IMR-90 (cell line): Measurements from ENCODE around the gene CCDC63. TPM values are rescaled to one million over a fixed set of nuclear protein-coding genes. Genes with fewer than 3 reads are reported as not detected.

Source experiments
- ATAC-seq: fragments of 200-7000 bp; cut with Tn5 transposase; 2 replicates; pipeline ENCODE4 v1.9.1; 2020; ENCODE audit warnings: low read depth, mild to moderate bottlenecking, moderate library complexity
- BruUV-seq: library from RNA; stranded (reverse); fragments of 400-500 nt; replicated peaks from 2 replicates; lab custom pipeline; 2021; lab: Mats Ljungman, UMichigan
- CTCF ChIA-PET: fragments of 300-600 bp; formaldehyde crosslinking; extraction: SDS; loops from one replicate; lab custom pipeline; 2021; ENCODE audit warnings: antibody characterized with exemption; lab: Yijun Ruan, JAX
- POLR2A ChIA-PET: fragments of 300-600 bp; sonication (Branson Sonifier 250); formaldehyde crosslinking; loops from one replicate; lab custom pipeline; 2022; ENCODE audit warnings: antibody characterized with exemption; ENCODE audit not compliant: unreplicated experiment; lab: Charles Lee
- DNase-seq: peaks from one replicate; pipeline ENCODE4 v3.0.0; 2013
- H2AFZ ChIP-seq: replicated peaks from 2 replicates; pipeline ENCODE3; 2013; ENCODE audit warnings: low read length, mild to moderate bottlenecking; ENCODE audit not compliant: poor library complexity
- H2AK5ac ChIP-seq: 2 replicates; pipeline ENCODE4 v1.6.1; 2013; ENCODE audit warnings: low read depth, low read length, inconsistent platforms
- H2AK9ac ChIP-seq: replicated peaks from 2 replicates; pipeline ENCODE3; 2013; ENCODE audit warnings: mild to moderate bottlenecking, low read depth, low read length, moderate library complexity; ENCODE audit not compliant: poor library complexity
- H2BK120ac ChIP-seq: 2 replicates; pipeline ENCODE4 v1.6.1; 2013; ENCODE audit warnings: low read depth, low read length, inconsistent platforms
- H2BK15ac ChIP-seq: 3 replicates; pipeline ENCODE4 v1.6.1; 2013; ENCODE audit warnings: low read depth, low read length, inconsistent platforms
- H2BK20ac ChIP-seq: 2 replicates; pipeline ENCODE4 v1.6.1; 2013; ENCODE audit warnings: low read depth, mild to moderate bottlenecking, inconsistent platforms, low read length, moderate library complexity
- H2BK5ac ChIP-seq: 2 replicates; pipeline ENCODE4 v1.6.1; 2013; ENCODE audit warnings: mild to moderate bottlenecking, low read depth, low read length, inconsistent platforms; ENCODE audit not compliant: poor library complexity, severe bottlenecking
- H3K14ac ChIP-seq: replicated peaks from 2 replicates; pipeline ENCODE4 v1.6.1; 2013; ENCODE audit warnings: low read depth, low read length, inconsistent platforms
- H3K18ac ChIP-seq: 2 replicates; pipeline ENCODE4 v1.6.1; 2013; ENCODE audit warnings: low read depth, low read length, control low read depth
- H3K23ac ChIP-seq: 2 replicates; pipeline ENCODE4 v1.6.1; 2013; ENCODE audit warnings: low read depth, low read length, inconsistent platforms
- H3K27ac ChIP-seq: 2 replicates; pipeline ENCODE4 v1.5.1; 2013; ENCODE audit warnings: mild to moderate bottlenecking, control low read depth, low read length; ENCODE audit not compliant: insufficient read depth
- H3K27me3 ChIP-seq: 2 replicates; pipeline ENCODE4 v1.6.1; 2013; ENCODE audit warnings: low read length; ENCODE audit not compliant: control insufficient read depth, insufficient read depth
- H3K36me3 ChIP-seq: 2 replicates; pipeline ENCODE4 v1.6.1; 2013; ENCODE audit warnings: low read length, mixed read lengths; ENCODE audit not compliant: control insufficient read depth, insufficient read depth
- H3K4ac ChIP-seq: 2 replicates; pipeline ENCODE4 v1.6.1; 2013; ENCODE audit warnings: low read depth, low read length, inconsistent platforms
- H3K4me1 ChIP-seq: 2 replicates; pipeline ENCODE4 v1.6.1; 2013; ENCODE audit warnings: low read length, mixed read lengths; ENCODE audit not compliant: control insufficient read depth, insufficient read depth
- H3K4me2 ChIP-seq: 2 replicates; pipeline ENCODE4 v1.6.1; 2013; ENCODE audit warnings: low read depth, mild to moderate bottlenecking, control low read depth, low read length, moderate library complexity
- H3K4me3 ChIP-seq: 2 replicates; pipeline ENCODE4 v1.5.1; 2013; ENCODE audit warnings: low read depth, mild to moderate bottlenecking, control low read depth, low read length, moderate library complexity; ENCODE audit not compliant: insufficient read depth
- H3K56ac ChIP-seq: 2 replicates; pipeline ENCODE4 v1.6.1; 2013; ENCODE audit warnings: low read length, inconsistent platforms; ENCODE audit not compliant: insufficient read depth; ENCODE audit errors: extremely low read depth
- H3K79me1 ChIP-seq, 2 experiments: 2 replicates each; pipeline ENCODE4 v1.6.1; 2013; ENCODE audit warnings: low read length in 2 of 2, inconsistent platforms in 1 of 2, low read depth in 1 of 2
- H3K9ac ChIP-seq: 2 replicates; pipeline ENCODE4 v1.6.1; 2013; ENCODE audit warnings: low read depth, low read length, control low read depth
- H3K9me1 ChIP-seq: 2 replicates; pipeline ENCODE4 v1.6.1; 2013; ENCODE audit warnings: low read length, inconsistent platforms; ENCODE audit not compliant: insufficient read depth
- H3K9me3 ChIP-seq: 2 replicates; pipeline ENCODE4 v1.6.1; 2013; ENCODE audit warnings: low read length; ENCODE audit not compliant: control insufficient read depth, insufficient read depth
- H4K20me1 ChIP-seq: 2 replicates; pipeline ENCODE4 v1.6.1; 2013; ENCODE audit warnings: low read length, inconsistent platforms; ENCODE audit not compliant: insufficient read depth
- H4K5ac ChIP-seq: 2 replicates; pipeline ENCODE4 v1.6.1; 2013; ENCODE audit warnings: mild to moderate bottlenecking, low read depth, low read length, control low read depth
- H4K8ac ChIP-seq, 2 experiments: 2 replicates each; pipeline ENCODE4 v1.6.1; 2013; ENCODE audit warnings: low read depth in 2 of 2, low read length in 2 of 2, control low read depth in 1 of 2, inconsistent platforms in 1 of 2
- H4K91ac ChIP-seq: 2 replicates; pipeline ENCODE4 v1.6.1; 2013; ENCODE audit warnings: low read depth, low read length, inconsistent platforms; ENCODE audit not compliant: insufficient read depth
- CEBPB ChIP-seq: IDR thresholded peaks from 2 replicates; pipeline ENCODE4 v1.6.1; 2012; ENCODE audit warnings: low read depth, low read length, improper control_type of control experiment
- CHD1 ChIP-seq: IDR thresholded peaks from 2 replicates; pipeline ENCODE4 v1.6.1; 2012; ENCODE audit warnings: low read depth, low read length, improper control_type of control experiment
- FOS ChIP-seq: fragments of 150-350 bp; IDR thresholded peaks from 2 replicates; pipeline ENCODE4 v1.6.1; 2016; ENCODE audit warnings: low read depth, low read length
- MAFK ChIP-seq: IDR thresholded peaks from 2 replicates; pipeline ENCODE4 v1.6.1; 2012; ENCODE audit warnings: low read depth, low read length, improper control_type of control experiment
- MAZ ChIP-seq: IDR thresholded peaks from 2 replicates; pipeline ENCODE4 v1.6.1; 2012; ENCODE audit warnings: low read depth, mild to moderate bottlenecking, low read length, improper control_type of control experiment, moderate library complexity, borderline replicate concordance
- NFE2L2 ChIP-seq: fragments of 150-350 bp; IDR thresholded peaks from 2 replicates; pipeline ENCODE4 v1.6.1; 2016; ENCODE audit warnings: low read depth, mild to moderate bottlenecking, low read length
- POLR2A ChIP-seq: IDR thresholded peaks from 2 replicates; pipeline ENCODE4 v1.6.1; 2012; ENCODE audit warnings: mild to moderate bottlenecking, low read depth, low read length
- RCOR1 ChIP-seq: IDR thresholded peaks from 2 replicates; pipeline ENCODE4 v1.6.1; 2012; ENCODE audit warnings: mild to moderate bottlenecking, low read length, improper control_type of control experiment; ENCODE audit not compliant: insufficient replicate concordance
- RFX5 ChIP-seq: IDR thresholded peaks from 2 replicates; pipeline ENCODE4 v1.8.0; 2012; ENCODE audit warnings: low read depth, mild to moderate bottlenecking, low read length, moderate library complexity
- SMC3 ChIP-seq: fragments of 150-350 bp; IDR thresholded peaks from 2 replicates; pipeline ENCODE4 v1.6.1; 2016; ENCODE audit warnings: low read depth, mild to moderate bottlenecking, antibody characterized with exemption, low read length, moderate library complexity
- WGBS, 2 experiments: methylation state at CpG; one replicate each; pipeline versions ENCODE4 v1.1.5 to v1.1.7; 2013; ENCODE audit warnings: missing lambda C conversion rate in 2 of 2; ENCODE audit not compliant: insufficient read length in 1 of 2; ENCODE audit errors: extremely low coverage in 2 of 2; 5-methylcytosine and 5-hydroxymethylcytosine counted together
- dilution Hi-C: fragments of 300-500 bp; cut with HindIII; formaldehyde crosslinking; loops from one replicate; pipeline ENCODE4 v1.14.3; 2018; ENCODE audit warnings: low sequenced_read_pairs; ENCODE audit not compliant: unreplicated experiment
- in situ Hi-C: fragments of 300-500 bp; cut with MboI; formaldehyde crosslinking; loops from 3 replicates; pipeline ENCODE4 v1.14.3; 2019; ENCODE audit warnings: low sequenced_read_pairs, inconsistent platforms, mixed read lengths
- intact Hi-C: fragments of 100-400 bp; cut with micrococcal nuclease; formaldehyde crosslinking; loops from 2 replicates; pipeline ENCODE4 v1.10.0; 2022
- polyA plus RNA-seq, 3 experiments: library from polyadenylated mRNA; depleted of rRNA; stranded (reverse); fragments of >200 nt; gene quantifications; 2 replicates each; pipeline ENCODE4 v1.2.3, GENCODE V29; 2012; ENCODE audit warnings: low replicate concordance in 1 of 3
- total RNA-seq: library from RNA; depleted of rRNA; stranded (reverse); fragments of >200 nt; gene quantifications from 2 replicates; pipeline ENCODE4 v1.2.3, GENCODE V29; 2012
- TF ChIP-seq, protein P1 (sequence below): fragments of 150-350 bp; IDR thresholded peaks from 2 replicates; pipeline ENCODE4 v1.6.1; 2016; ENCODE audit warnings: low read depth, mild to moderate bottlenecking, low read length, moderate library complexity, borderline replicate concordance
- TF ChIP-seq, protein P2 (sequence below): fragments of 150-350 bp; IDR thresholded peaks from 2 replicates; pipeline ENCODE4 v1.6.1; 2017; ENCODE audit warnings: mild to moderate bottlenecking, antibody characterized with exemption, low read length, low read depth

The CCDC63 gene
- total and polyA plus RNA-seq, 2 of the 4 experiments (the other 2 are of a cell fraction): not detected

DNA sequence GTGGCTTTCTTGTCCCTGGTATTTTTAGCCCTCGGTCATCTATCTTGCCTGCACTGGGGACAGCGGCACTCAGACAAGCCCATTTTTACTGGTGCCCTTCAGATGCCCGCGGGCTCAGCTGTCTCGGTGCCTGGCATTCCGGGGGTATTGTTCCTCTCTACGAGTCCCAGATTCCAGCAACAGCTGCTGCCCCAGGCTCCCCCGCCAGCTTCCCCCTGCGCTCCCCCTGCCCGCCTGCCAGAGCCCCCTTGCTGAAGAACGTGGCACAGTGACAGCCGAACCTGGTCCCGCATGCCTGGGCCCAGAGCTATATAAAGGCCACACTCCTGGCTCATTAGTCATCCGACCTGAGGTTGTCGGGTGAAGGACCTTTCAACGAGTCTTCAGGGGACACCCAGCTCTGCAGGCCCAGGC, 84.5 kb downstream of the CCDC63 start:
- Histone ChIP-seq H3K14ac (no peak overlapping the region), H3K4ac (no peak overlapping the region), H3K9me1 (0 out of 2 replicates have a peak, but pooled peaks cover 2% of the 10 kb centered on the region), H3K9ac (no peak overlapping the region), H2BK120ac (no peak overlapping the region), H3K27me3 (peaks cover 2% of the 10 kb centered on the region; the same call in 1 of the 2 replicates), H3K4me1 (no peaks in the 10 kb centered on the region), H2AK5ac (no peak overlapping the region), H4K5ac (no peak overlapping the region), H4K20me1 (no peaks in the 10 kb centered on the region), H4K8ac (no peak overlapping the region), H2AK9ac (no peak overlapping the region), H4K91ac (no peak overlapping the region), H3K4me3 (no peak overlapping the region), H3K56ac (no peak overlapping the region), H3K27ac (no peak overlapping the region), H2BK20ac (no peak overlapping the region), H2BK5ac (no peak overlapping the region), H3K18ac (no peak overlapping the region), H3K79me1 (no peaks in the 10 kb centered on the region), H3K4me2 (no peak overlapping the region), H3K23ac (no peak overlapping the region), H2BK15ac (no peak overlapping the region), H2AFZ (no peak overlapping the region), H3K9me3 (no peaks in the 10 kb centered on the region), H3K36me3 (no peaks in the 10 kb centered on the region)
- TF ChIP-seq FOS (no peak), RFX5 (no peak), RCOR1 (no peak), NFE2L2 (no peak), SMC3 (no peak), MAFK (no peak), POLR2A (no peak), CEBPB (no peak), CHD1 (no peak), MAZ (no peak)
- TF ChIP-seq, protein P1, sequence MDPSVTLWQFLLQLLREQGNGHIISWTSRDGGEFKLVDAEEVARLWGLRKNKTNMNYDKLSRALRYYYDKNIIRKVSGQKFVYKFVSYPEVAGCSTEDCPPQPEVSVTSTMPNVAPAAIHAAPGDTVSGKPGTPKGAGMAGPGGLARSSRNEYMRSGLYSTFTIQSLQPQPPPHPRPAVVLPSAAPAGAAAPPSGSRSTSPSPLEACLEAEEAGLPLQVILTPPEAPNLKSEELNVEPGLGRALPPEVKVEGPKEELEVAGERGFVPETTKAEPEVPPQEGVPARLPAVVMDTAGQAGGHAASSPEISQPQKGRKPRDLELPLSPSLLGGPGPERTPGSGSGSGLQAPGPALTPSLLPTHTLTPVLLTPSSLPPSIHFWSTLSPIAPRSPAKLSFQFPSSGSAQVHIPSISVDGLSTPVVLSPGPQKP: no peak
- TF ChIP-seq, protein P2, sequence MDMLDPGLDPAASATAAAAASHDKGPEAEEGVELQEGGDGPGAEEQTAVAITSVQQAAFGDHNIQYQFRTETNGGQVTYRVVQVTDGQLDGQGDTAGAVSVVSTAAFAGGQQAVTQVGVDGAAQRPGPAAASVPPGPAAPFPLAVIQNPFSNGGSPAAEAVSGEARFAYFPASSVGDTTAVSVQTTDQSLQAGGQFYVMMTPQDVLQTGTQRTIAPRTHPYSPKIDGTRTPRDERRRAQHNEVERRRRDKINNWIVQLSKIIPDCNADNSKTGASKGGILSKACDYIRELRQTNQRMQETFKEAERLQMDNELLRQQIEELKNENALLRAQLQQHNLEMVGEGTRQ: no peak
- intact Hi-C loops (no loop called here), in situ Hi-C loops (loop anchor here (10.0 kb wide), 1 partner anchor 383 kb away; no protein-coding TSS in a partner anchor), dilution Hi-C loops (no loop called here)
- 55% methylated on average over 8 of the region's 16 CpGs; no CpG with 5 or more reads in 1 of the 2 experiments for WGBS, 2 experiments
- DNase-seq: no peak
- BruUV-seq: no TSS peak
- ChIA-PET CTCF (no interaction called here), POLR2A (no interaction called here)
- no peak for ATAC-seq
